ENCODE measurements around the gene PACS2.
A peak's percentile ranks its signal among the peaks of the same experiment; 100 is the strongest.

Gene PACS2

DNA sequence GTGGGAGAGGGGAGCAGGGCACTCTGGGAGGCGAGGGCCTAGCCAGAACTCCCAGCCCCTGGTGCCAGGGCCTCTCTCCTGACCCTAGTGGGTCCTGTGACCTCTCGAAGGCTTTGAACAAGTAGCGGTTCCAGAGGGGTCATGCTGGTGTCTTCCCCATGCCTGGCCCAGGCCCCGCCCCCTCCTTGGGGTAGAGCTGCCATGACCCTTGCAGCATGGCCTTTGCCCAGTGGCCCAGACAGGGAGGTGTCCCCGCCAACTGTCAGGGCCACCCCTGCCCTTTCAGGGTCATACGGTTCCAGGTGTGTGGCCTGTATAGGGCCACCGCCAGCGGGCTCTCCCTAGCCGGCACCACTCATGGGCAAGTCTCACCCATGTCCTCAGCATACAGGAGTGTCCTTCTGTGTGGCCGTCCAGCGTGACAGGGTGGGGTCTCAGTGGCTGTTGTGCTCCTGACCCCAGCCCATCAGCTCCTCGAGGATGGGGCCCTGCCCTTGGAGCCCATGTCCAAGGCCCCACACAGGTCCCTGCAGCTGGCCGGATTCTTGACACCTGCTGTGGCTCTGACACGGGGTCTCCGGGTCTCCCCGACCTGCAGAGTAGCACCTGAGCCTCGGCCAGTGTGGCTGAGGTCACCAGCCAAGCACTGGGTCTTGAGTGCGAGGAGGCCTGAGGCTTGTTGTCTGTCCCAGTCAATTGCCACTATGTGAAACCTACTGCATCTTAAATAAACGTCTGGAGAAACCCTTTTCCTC is 34.6 kb downstream of the PACS2 start:
- Histone ChIP-seq H3K4me3 (ENCODE audit: low read length) (no peak overlapping the region), H3K4me1 (ENCODE audit: control insufficient read depth, low read depth, low read length) (no peaks in the 10 kb centered on the region), H2BK120ac (ENCODE audit: low read depth, low read length) (no peak overlapping the region), H2BK5ac (ENCODE audit: low read length) (no peak overlapping the region), H3K79me2 (ENCODE audit: control insufficient read depth, insufficient read depth, low read length) (no peaks in the 10 kb centered on the region), H3K36me3 (ENCODE audit: control insufficient read depth, insufficient read depth, low read length) (no peaks in the 10 kb centered on the region), H3K4ac (ENCODE audit: low read depth, low read length) (no peak overlapping the region), H3K79me1 (ENCODE audit: low read length) (no peaks in the 10 kb centered on the region), H3K23ac (ENCODE audit: low read length) (no peak overlapping the region), H4K5ac (ENCODE audit: low read length) (no peak overlapping the region), H3K27ac (ENCODE audit: low read depth, low read length) (no peak overlapping the region), H3K27me3 (ENCODE audit: insufficient read depth, low read length, poor library complexity) (no peaks in the 10 kb centered on the region), H2AK5ac (ENCODE audit: low read length) (no peak overlapping the region), H3K4me2 (ENCODE audit: low read length) (no peak overlapping the region), H2BK15ac (replicated peaks; ENCODE audit: low read depth) (no peak overlapping the region), H3K9ac (ENCODE audit: low read length) (no peak overlapping the region), H3K18ac (ENCODE audit: low read length) (no peak overlapping the region), H4K8ac (ENCODE audit: low read depth, low read length) (no peak overlapping the region), H3K56ac (ENCODE audit: low read length) (no peak overlapping the region)
- no peak for DNase-seq
- WGBS (ENCODE audit: extremely low coverage, insufficient coverage, low lambda C conversion rate) = no CpG with 5 or more reads among the region's 19 CpGs

DNA sequence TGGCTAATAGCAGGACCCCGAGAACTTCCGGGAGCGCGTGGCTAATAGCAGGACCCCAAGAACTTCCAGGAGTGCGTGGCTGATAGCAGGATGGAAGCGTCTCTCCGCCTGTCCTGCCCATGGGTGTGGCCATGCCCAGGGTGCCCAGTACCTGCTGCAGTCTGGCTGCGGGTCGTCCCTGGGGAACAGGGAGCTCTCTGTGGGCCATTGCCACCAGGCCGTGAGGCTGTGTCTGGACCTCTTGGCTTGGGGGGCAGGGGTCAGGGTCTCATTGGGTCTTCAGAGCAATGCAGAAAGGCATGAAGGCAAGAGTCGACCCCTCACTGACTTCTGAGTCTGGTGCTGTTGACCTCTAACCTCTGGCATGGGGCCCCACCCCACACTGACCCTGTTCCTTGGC is 35.4 kb downstream of the PACS2 start:
- H3K4me1 ChIP-seq (ENCODE audit: control insufficient read depth, low read depth, low read length) = no peaks in the 10 kb centered on the region
- H3K4me3 ChIP-seq (ENCODE audit: low read length) = no peak overlapping the region
- no peak overlapping the region for H4K5ac ChIP-seq (ENCODE audit: low read length)
- no peak overlapping the region for H3K27ac ChIP-seq (ENCODE audit: low read depth, low read length)
- no peak overlapping the region for H4K8ac ChIP-seq (ENCODE audit: low read depth, low read length)
- H3K4ac ChIP-seq (ENCODE audit: low read depth, low read length) = no peak overlapping the region
- no peak overlapping the region for H2BK120ac ChIP-seq (ENCODE audit: low read depth, low read length)
- no peak overlapping the region for H3K18ac ChIP-seq (ENCODE audit: low read length)
- DNase-seq = no peak
- no CpG with 5 or more reads among the region's 11 CpGs for WGBS (ENCODE audit: extremely low coverage, insufficient coverage, low lambda C conversion rate)
- no peak overlapping the region for H3K4me2 ChIP-seq (ENCODE audit: low read length)
- no peaks in the 10 kb centered on the region for H3K79me2 ChIP-seq (ENCODE audit: control insufficient read depth, insufficient read depth, low read length)
- no peaks in the 10 kb centered on the region for H3K27me3 ChIP-seq (ENCODE audit: insufficient read depth, low read length, poor library complexity)
- H2BK5ac ChIP-seq (ENCODE audit: low read length) = no peak overlapping the region
- H3K36me3 ChIP-seq (ENCODE audit: control insufficient read depth, insufficient read depth, low read length) = no peaks in the 10 kb centered on the region
- no peak overlapping the region for H2BK15ac ChIP-seq (replicated peaks; ENCODE audit: low read depth)
- H3K79me1 ChIP-seq (ENCODE audit: low read length) = no peaks in the 10 kb centered on the region
- H3K23ac ChIP-seq (ENCODE audit: low read length) = no peak overlapping the region
- no peak overlapping the region for H3K56ac ChIP-seq (ENCODE audit: low read length)
- no peak overlapping the region for H3K9ac ChIP-seq (ENCODE audit: low read length)
- no peak overlapping the region for H2AK5ac ChIP-seq (ENCODE audit: low read length)

DNA sequence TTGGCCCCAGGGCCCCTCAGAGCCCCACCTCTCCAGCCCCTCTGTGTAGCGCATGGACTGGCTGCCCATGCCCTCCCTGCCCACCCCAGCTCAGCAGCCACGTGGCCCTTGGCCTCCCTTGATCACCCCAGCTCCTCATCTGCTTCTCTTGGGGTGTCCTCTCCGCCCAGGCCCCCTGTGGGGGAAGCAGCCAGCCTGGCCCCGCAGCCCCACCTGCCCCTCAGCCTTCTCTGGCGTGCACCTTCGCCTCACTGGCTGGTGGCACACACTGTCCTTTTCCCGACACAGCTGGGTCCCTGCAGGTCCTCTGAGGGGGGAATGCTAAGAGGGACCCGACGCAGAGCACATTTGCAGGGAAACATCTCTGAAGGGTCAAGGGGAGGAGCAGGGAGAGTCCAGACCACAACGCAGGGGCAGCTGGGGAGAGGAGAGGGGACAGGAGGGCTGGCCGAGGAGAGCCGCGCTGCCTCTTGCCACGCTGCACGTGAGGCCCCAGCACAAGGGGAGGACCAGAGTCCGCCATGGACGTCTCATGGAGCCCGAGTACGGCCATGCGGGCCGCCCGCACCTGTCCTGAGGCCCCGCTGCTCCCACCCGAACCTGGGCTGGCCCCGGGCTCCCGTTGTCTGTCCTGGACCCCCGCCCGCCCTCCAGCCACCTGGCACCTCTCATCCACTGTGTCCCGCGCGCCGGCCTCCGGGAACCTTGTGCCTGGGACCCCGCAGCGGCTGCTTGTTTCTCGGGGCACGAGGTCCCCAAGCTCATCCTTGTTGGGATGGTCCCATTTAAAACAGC is 36.1 kb downstream of the PACS2 start:
- H2BK120ac ChIP-seq (ENCODE audit: low read depth, low read length) = no peak overlapping the region
- no peak overlapping the region for H2AK5ac ChIP-seq (ENCODE audit: low read length)
- H3K23ac ChIP-seq (ENCODE audit: low read length) = no peak overlapping the region
- H3K9ac ChIP-seq (ENCODE audit: low read length) = no peak overlapping the region
- no peaks in the 10 kb centered on the region for H3K27me3 ChIP-seq (ENCODE audit: insufficient read depth, low read length, poor library complexity)
- H3K18ac ChIP-seq (ENCODE audit: low read length) = no peak overlapping the region
- H3K27ac ChIP-seq (ENCODE audit: low read depth, low read length) = no peak overlapping the region
- H3K4me2 ChIP-seq (ENCODE audit: low read length) = no peak overlapping the region
- H3K79me1 ChIP-seq (ENCODE audit: low read length) = no peaks in the 10 kb centered on the region
- no peak for DNase-seq
- no peak overlapping the region for H3K56ac ChIP-seq (ENCODE audit: low read length)
- no peak overlapping the region for H4K8ac ChIP-seq (ENCODE audit: low read depth, low read length)
- no peak overlapping the region for H2BK15ac ChIP-seq (replicated peaks; ENCODE audit: low read depth)
- H3K4me1 ChIP-seq (ENCODE audit: control insufficient read depth, low read depth, low read length) = no peaks in the 10 kb centered on the region
- no peak overlapping the region for H4K5ac ChIP-seq (ENCODE audit: low read length)
- WGBS (ENCODE audit: extremely low coverage, insufficient coverage, low lambda C conversion rate) = no CpG with 5 or more reads among the region's 37 CpGs
- H3K4me3 ChIP-seq (ENCODE audit: low read length) = no peak overlapping the region
- H3K4ac ChIP-seq (ENCODE audit: low read depth, low read length) = no peak overlapping the region
- no peaks in the 10 kb centered on the region for H3K79me2 ChIP-seq (ENCODE audit: control insufficient read depth, insufficient read depth, low read length)
- no peaks in the 10 kb centered on the region for H3K36me3 ChIP-seq (ENCODE audit: control insufficient read depth, insufficient read depth, low read length)
- H2BK5ac ChIP-seq (ENCODE audit: low read length) = no peak overlapping the region

DNA sequence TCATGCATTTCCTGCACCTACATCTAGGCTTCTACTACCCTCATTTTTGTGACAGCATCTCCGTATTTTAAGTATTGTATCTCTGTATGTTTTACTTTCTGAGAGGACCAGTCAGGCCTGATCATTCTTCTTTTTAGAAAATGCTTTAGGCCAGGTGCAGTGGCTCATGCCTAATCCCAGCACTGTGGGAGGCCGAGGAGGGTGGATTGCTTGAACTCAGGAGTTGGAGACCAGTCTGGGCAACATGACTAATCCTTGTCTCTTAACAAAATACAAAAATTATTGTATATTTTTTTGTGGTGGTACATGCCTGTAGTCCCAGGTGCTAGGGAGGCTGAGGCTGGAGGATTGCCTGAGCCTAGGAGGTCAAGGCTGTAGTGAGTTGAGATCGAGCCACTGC is 36.9 kb downstream of the PACS2 start:
- H3K79me1 ChIP-seq (ENCODE audit: low read length) = no peaks in the 10 kb centered on the region
- no peak overlapping the region for H2BK5ac ChIP-seq (ENCODE audit: low read length)
- no peaks in the 10 kb centered on the region for H3K4me1 ChIP-seq (ENCODE audit: control insufficient read depth, low read depth, low read length)
- no peak overlapping the region for H3K18ac ChIP-seq (ENCODE audit: low read length)
- no peak for DNase-seq
- H3K4ac ChIP-seq (ENCODE audit: low read depth, low read length) = no peak overlapping the region
- no peak overlapping the region for H2AK5ac ChIP-seq (ENCODE audit: low read length)
- H3K23ac ChIP-seq (ENCODE audit: low read length) = no peak overlapping the region
- H4K5ac ChIP-seq (ENCODE audit: low read length) = no peak overlapping the region
- H2BK120ac ChIP-seq (ENCODE audit: low read depth, low read length) = no peak overlapping the region
- H3K27ac ChIP-seq (ENCODE audit: low read depth, low read length) = no peak overlapping the region
- no peak overlapping the region for H3K56ac ChIP-seq (ENCODE audit: low read length)
- no peak overlapping the region for H3K4me2 ChIP-seq (ENCODE audit: low read length)
- H4K8ac ChIP-seq (ENCODE audit: low read depth, low read length) = no peak overlapping the region
- H3K4me3 ChIP-seq (ENCODE audit: low read length) = no peak overlapping the region
- WGBS (ENCODE audit: extremely low coverage, insufficient coverage, low lambda C conversion rate) = no CpG with 5 or more reads among the region's 3 CpGs
- H3K36me3 ChIP-seq (ENCODE audit: control insufficient read depth, insufficient read depth, low read length) = no peaks in the 10 kb centered on the region
- H3K79me2 ChIP-seq (ENCODE audit: control insufficient read depth, insufficient read depth, low read length) = no peaks in the 10 kb centered on the region
- no peaks in the 10 kb centered on the region for H3K27me3 ChIP-seq (ENCODE audit: insufficient read depth, low read length, poor library complexity)
- no peak overlapping the region for H3K9ac ChIP-seq (ENCODE audit: low read length)
- H2BK15ac ChIP-seq (replicated peaks; ENCODE audit: low read depth) = no peak overlapping the region

DNA sequence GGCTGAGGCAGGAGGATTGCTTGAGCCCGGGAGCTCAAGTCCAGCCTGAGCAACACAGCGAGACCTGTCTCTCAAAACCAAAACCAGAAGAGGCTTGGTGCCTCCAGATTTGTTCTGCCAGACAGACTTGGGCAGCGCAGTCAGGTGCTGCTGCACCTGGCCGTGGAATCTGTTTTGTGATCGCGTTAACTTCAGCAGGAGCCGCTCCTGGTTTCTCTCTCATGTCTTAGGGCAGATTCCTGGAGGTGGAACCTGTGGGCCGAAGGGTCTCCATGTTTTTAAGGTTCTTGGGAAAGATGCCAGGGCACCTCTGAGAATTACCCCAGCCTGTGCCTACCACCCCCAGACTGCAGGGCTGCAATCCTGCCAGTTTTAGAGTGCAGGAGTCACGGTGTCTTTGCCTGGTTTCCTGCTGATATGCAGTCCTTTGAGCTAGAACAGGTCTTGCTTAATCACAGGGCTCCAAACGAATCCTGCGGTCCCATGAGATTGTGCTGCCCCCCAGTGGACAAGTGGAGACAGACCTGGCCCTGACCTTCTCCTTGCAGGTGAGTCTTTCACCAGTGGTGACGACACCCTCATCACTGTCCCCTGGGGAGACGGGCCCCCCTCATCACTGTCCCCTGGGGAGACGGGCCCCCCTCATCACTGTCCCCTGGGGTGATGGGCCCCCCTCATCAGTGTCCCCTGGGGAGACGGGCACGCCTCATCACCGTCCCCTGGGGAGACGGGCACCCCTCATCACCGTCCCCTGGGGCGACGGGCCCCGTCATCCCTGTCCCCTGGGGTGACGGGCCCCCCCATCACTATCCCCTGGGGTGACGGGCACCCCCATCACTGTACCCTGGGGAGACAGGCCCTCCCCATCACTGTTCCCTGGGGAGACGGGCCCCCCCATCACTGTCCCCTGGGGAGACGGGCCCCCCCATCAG is 37.6 kb downstream of the PACS2 start:
- H3K9ac ChIP-seq (ENCODE audit: low read length) = no peak overlapping the region
- H3K27ac ChIP-seq (ENCODE audit: low read depth, low read length) = no peak overlapping the region
- H2BK5ac ChIP-seq (ENCODE audit: low read length) = no peak overlapping the region
- no peak overlapping the region for H3K23ac ChIP-seq (ENCODE audit: low read length)
- no peak overlapping the region for H3K18ac ChIP-seq (ENCODE audit: low read length)
- H3K4ac ChIP-seq (ENCODE audit: low read depth, low read length) = no peak overlapping the region
- no peaks in the 10 kb centered on the region for H3K79me1 ChIP-seq (ENCODE audit: low read length)
- H4K5ac ChIP-seq (ENCODE audit: low read length) = no peak overlapping the region
- DNase-seq = peak; percentile 93
- WGBS (ENCODE audit: extremely low coverage, insufficient coverage, low lambda C conversion rate) = no CpG with 5 or more reads among the region's 26 CpGs
- H4K8ac ChIP-seq (ENCODE audit: low read depth, low read length) = no peak overlapping the region
- no peak overlapping the region for H3K56ac ChIP-seq (ENCODE audit: low read length)
- H3K36me3 ChIP-seq (ENCODE audit: control insufficient read depth, insufficient read depth, low read length) = no peaks in the 10 kb centered on the region
- H2AK5ac ChIP-seq (ENCODE audit: low read length) = no peak overlapping the region
- no peak overlapping the region for H3K4me3 ChIP-seq (ENCODE audit: low read length)
- no peak overlapping the region for H2BK15ac ChIP-seq (replicated peaks; ENCODE audit: low read depth)
- no peaks in the 10 kb centered on the region for H3K79me2 ChIP-seq (ENCODE audit: control insufficient read depth, insufficient read depth, low read length)
- no peaks in the 10 kb centered on the region for H3K4me1 ChIP-seq (ENCODE audit: control insufficient read depth, low read depth, low read length)
- no peak overlapping the region for H2BK120ac ChIP-seq (ENCODE audit: low read depth, low read length)
- no peaks in the 10 kb centered on the region for H3K27me3 ChIP-seq (ENCODE audit: insufficient read depth, low read length, poor library complexity)
- H3K4me2 ChIP-seq (ENCODE audit: low read length) = no peak overlapping the region
